Muscle layer of duodenum (tissue), 2 donors: ENCODE data around the gene ANKRD50.

Experiments
- H3K27ac ChIP-seq: one replicate; pipeline ENCODE4 v1.7.0; 2013; ENCODE audit warnings: mild to moderate bottlenecking, low read length
- H3K27me3 ChIP-seq: one replicate; pipeline ENCODE4 v1.7.0; 2013; ENCODE audit warnings: low read depth, mild to moderate bottlenecking, control low read depth, low read length
- H3K36me3 ChIP-seq, 2 donors: one replicate each; pipeline ENCODE4 v1.7.0; 2013; ENCODE audit warnings: low read length in 2 of 2, control low read depth in 1 of 2, mild to moderate bottlenecking in 1 of 2; ENCODE audit not compliant: insufficient read depth in 2 of 2, control insufficient read depth in 1 of 2
- H3K4me1 ChIP-seq, 2 donors: one replicate each; pipeline ENCODE4 v1.7.0; 2013; ENCODE audit warnings: low read length in 2 of 2, mild to moderate bottlenecking in 2 of 2, control low read depth in 1 of 2, moderate library complexity in 1 of 2; ENCODE audit not compliant: insufficient read depth in 2 of 2, control insufficient read depth in 1 of 2
- H3K4me3 ChIP-seq, 2 donors: one replicate each; pipeline ENCODE4 v1.7.0; 2013; ENCODE audit warnings: low read length in 2 of 2, low read depth in 1 of 2, mild to moderate bottlenecking in 1 of 2
- H3K9me3 ChIP-seq, 2 donors: one replicate each; pipeline ENCODE4 v1.7.0; 2013; ENCODE audit warnings: low read length in 2 of 2, control low read depth in 1 of 2, mild to moderate bottlenecking in 1 of 2; ENCODE audit not compliant: control insufficient read depth in 1 of 2
- donor health status: healthy.

Gene ANKRD50

GRCh38 chr4:124712372-124713184 lies at the start of gene ANKRD50:
Gene ANKRD50 (minus strand): TSS chr4:124712732. CDS start chr4:124710511, 2,221 bp downstream.
- Histone ChIP-seq H3K9me3 (no peaks in the 10 kb centered on the region), H3K36me3 (peaks cover 0 to 8% of the 10 kb centered on the region in 2 donors), H3K27me3 (no peaks in the 10 kb centered on the region), H3K4me1 (peaks cover 7 to 20% of the 10 kb centered on the region in 2 donors), H3K27ac (peak within 1 kb of the TSS; percentile 97), H3K4me3 (peak within 1 kb of the TSS; percentile 82 to 95)

- Histone ChIP-seq H3K36me3 (no peaks in the 10 kb centered on the region), H3K4me1 (no peaks in the 10 kb centered on the region), H3K4me3 (no peak overlapping the region), H3K9me3 (no peaks in the 10 kb centered on the region), H3K27ac (no peak overlapping the region), H3K27me3 (no peaks in the 10 kb centered on the region)
These were observed 44.6 kb upstream of the ANKRD50 start for GRCh38 chr4:124757126-124757525.

GRCh38 chr4:124754681-124755080 lies 42.1 kb upstream of the ANKRD50 start:
- Histone ChIP-seq H3K27ac (no peak overlapping the region), H3K4me3 (no peak overlapping the region), H3K36me3 (no peaks in the 10 kb centered on the region), H3K9me3 (no peaks in the 10 kb centered on the region), H3K27me3 (no peaks in the 10 kb centered on the region), H3K4me1 (no peaks in the 10 kb centered on the region)

- Histone ChIP-seq H3K4me1 (no peaks in the 10 kb centered on the region), H3K27me3 (no peaks in the 10 kb centered on the region), H3K4me3 (no peak overlapping the region), H3K9me3 (no peaks in the 10 kb centered on the region), H3K27ac (no peak overlapping the region), H3K36me3 (no peaks in the 10 kb centered on the region)
These were observed 41.5 kb upstream of the ANKRD50 start for GRCh38 chr4:124753941-124754581.

- no peaks in the 10 kb centered on the region for H3K27me3 ChIP-seq
- H3K4me1 ChIP-seq = no peaks in the 10 kb centered on the region
- no peak overlapping the region for H3K27ac ChIP-seq
- no peaks in the 10 kb centered on the region for H3K9me3 ChIP-seq
- H3K36me3 ChIP-seq = no peaks in the 10 kb centered on the region
- H3K4me3 ChIP-seq = no peak overlapping the region
These were observed 36.9 kb upstream of the ANKRD50 start for GRCh38 chr4:124749421-124749820.

- Histone ChIP-seq H3K4me3 (no peak overlapping the region), H3K36me3 (no peaks in the 10 kb centered on the region), H3K4me1 (no peaks in the 10 kb centered on the region), H3K27me3 (no peaks in the 10 kb centered on the region), H3K27ac (no peak overlapping the region), H3K9me3 (no peaks in the 10 kb centered on the region)
These were observed 36.4 kb upstream of the ANKRD50 start for GRCh38 chr4:124748965-124749364.

GRCh38 chr4:124745985-124746801 lies 33.7 kb upstream of the ANKRD50 start:
- no peaks in the 10 kb centered on the region for H3K36me3 ChIP-seq
- H3K27me3 ChIP-seq = no peaks in the 10 kb centered on the region
- peak overlapping the region in 1 of 2 donors; percentile 48 for H3K4me3 ChIP-seq
- H3K9me3 ChIP-seq = no peaks in the 10 kb centered on the region
- no peak overlapping the region for H3K27ac ChIP-seq
- no peaks in the 10 kb centered on the region for H3K4me1 ChIP-seq

- no peak overlapping the region for H3K27ac ChIP-seq
- no peaks in the 10 kb centered on the region for H3K4me1 ChIP-seq
- H3K4me3 ChIP-seq = no peak overlapping the region
- no peaks in the 10 kb centered on the region for H3K27me3 ChIP-seq
- H3K9me3 ChIP-seq = no peaks in the 10 kb centered on the region
- no peaks in the 10 kb centered on the region for H3K36me3 ChIP-seq
These were observed 31.2 kb upstream of the ANKRD50 start for GRCh38 chr4:124743711-124744110.

- H3K9me3 ChIP-seq = no peaks in the 10 kb centered on the region
- H3K27me3 ChIP-seq = no peaks in the 10 kb centered on the region
- H3K4me1 ChIP-seq = no peaks in the 10 kb centered on the region
- H3K27ac ChIP-seq = no peak overlapping the region
- H3K36me3 ChIP-seq = no peaks in the 10 kb centered on the region
- H3K4me3 ChIP-seq = no peak overlapping the region
These were observed 28.0 kb upstream of the ANKRD50 start for GRCh38 chr4:124740501-124740900.

GRCh38 chr4:124738994-124739393 lies 26.5 kb upstream of the ANKRD50 start:
- Histone ChIP-seq H3K4me1 (no peaks in the 10 kb centered on the region), H3K4me3 (no peak overlapping the region), H3K9me3 (no peaks in the 10 kb centered on the region), H3K36me3 (no peaks in the 10 kb centered on the region), H3K27me3 (no peaks in the 10 kb centered on the region), H3K27ac (no peak overlapping the region)

GRCh38 chr4:124737619-124738018 lies 25.1 kb upstream of the ANKRD50 start:
- Histone ChIP-seq H3K9me3 (no peaks in the 10 kb centered on the region), H3K27ac (no peak overlapping the region), H3K4me3 (no peak overlapping the region), H3K4me1 (no peaks in the 10 kb centered on the region), H3K27me3 (no peaks in the 10 kb centered on the region), H3K36me3 (no peaks in the 10 kb centered on the region)
